Adipocyte (in vitro differentiated cells): ENCODE results near the gene AAK1.
A peak's percentile ranks its signal among the peaks of the same experiment; 100 is the strongest.
"Not testable (repeated sequence)": the region's sequence is repeated elsewhere in the genome, so short reads cannot be mapped to it uniquely, and the experiment has no call there.

Experiments used
- DNase-seq: peaks from one replicate; pipeline ENCODE4 v3.0.0-alpha.2; 2015; ENCODE audit warnings: low read depth
- H3K27me3 ChIP-seq: replicated peaks from 2 replicates; pipeline ENCODE4 v1.7.0; 2013; ENCODE audit warnings: mild to moderate bottlenecking, low read length, moderate library complexity; ENCODE audit not compliant: control insufficient read depth, insufficient read depth
- H3K36me3 ChIP-seq: 2 replicates; pipeline ENCODE4 v1.7.0; 2013; ENCODE audit warnings: low read length, mild to moderate bottlenecking, moderate library complexity; ENCODE audit not compliant: control insufficient read depth, insufficient read depth, severe bottlenecking
- H3K4me1 ChIP-seq: 2 replicates; pipeline ENCODE4 v1.7.0; 2013; ENCODE audit warnings: mild to moderate bottlenecking, low read length, moderate library complexity; ENCODE audit not compliant: control insufficient read depth, insufficient read depth
- H3K4me3 ChIP-seq: 2 replicates; pipeline ENCODE4 v1.7.0; 2013; ENCODE audit warnings: mild to moderate bottlenecking, low read length, moderate library complexity
- H3K9ac ChIP-seq: 2 replicates; pipeline ENCODE4 v1.7.0; 2013; ENCODE audit warnings: mild to moderate bottlenecking, low read length, moderate library complexity
- H3K9me3 ChIP-seq: 2 replicates; pipeline ENCODE4 v1.7.0; 2013; ENCODE audit warnings: mild to moderate bottlenecking, low read length, moderate library complexity; ENCODE audit not compliant: control insufficient read depth

The AAK1 gene

GRCh38 chr2:69580486-69580885 lies 63.1 kb downstream of the AAK1 start:
- DNase-seq = no peak
- no peak overlapping the region for H3K4me3 ChIP-seq
- H3K27me3 ChIP-seq = no peaks in the 10 kb centered on the region
- no peak overlapping the region for H3K9ac ChIP-seq
- peaks cover 28% of the 10 kb centered on the region for H3K4me1 ChIP-seq
- no peaks in the 10 kb centered on the region for H3K9me3 ChIP-seq
- no peaks in the 10 kb centered on the region for H3K36me3 ChIP-seq

GRCh38 chr2:69579536-69579935 lies 64.0 kb downstream of the AAK1 start:
- Histone ChIP-seq H3K4me1 (peaks cover 28% of the 10 kb centered on the region), H3K9ac (no peak overlapping the region), H3K9me3 (no peaks in the 10 kb centered on the region), H3K4me3 (no peak overlapping the region), H3K27me3 (no peaks in the 10 kb centered on the region), H3K36me3 (no peaks in the 10 kb centered on the region)
- DNase-seq = no peak

GRCh38 chr2:69578198-69578540 lies 65.4 kb downstream of the AAK1 start:
- H3K9me3 ChIP-seq = no peaks in the 10 kb centered on the region
- H3K36me3 ChIP-seq = no peaks in the 10 kb centered on the region
- no peaks in the 10 kb centered on the region for H3K27me3 ChIP-seq
- H3K4me3 ChIP-seq = no peak overlapping the region
- H3K4me1 ChIP-seq = peaks cover 28% of the 10 kb centered on the region
- no peak for DNase-seq
- no peak overlapping the region for H3K9ac ChIP-seq

- H3K9me3 ChIP-seq = no peaks in the 10 kb centered on the region
- no peaks in the 10 kb centered on the region for H3K27me3 ChIP-seq
- no peak overlapping the region for H3K9ac ChIP-seq
- no peak for DNase-seq
- H3K4me1 ChIP-seq = peaks cover 26% of the 10 kb centered on the region
- no peak overlapping the region for H3K4me3 ChIP-seq
- no peaks in the 10 kb centered on the region for H3K36me3 ChIP-seq
Observed at GRCh38 chr2:69577467-69578197, 65.9 kb downstream of the AAK1 start.

DNA sequence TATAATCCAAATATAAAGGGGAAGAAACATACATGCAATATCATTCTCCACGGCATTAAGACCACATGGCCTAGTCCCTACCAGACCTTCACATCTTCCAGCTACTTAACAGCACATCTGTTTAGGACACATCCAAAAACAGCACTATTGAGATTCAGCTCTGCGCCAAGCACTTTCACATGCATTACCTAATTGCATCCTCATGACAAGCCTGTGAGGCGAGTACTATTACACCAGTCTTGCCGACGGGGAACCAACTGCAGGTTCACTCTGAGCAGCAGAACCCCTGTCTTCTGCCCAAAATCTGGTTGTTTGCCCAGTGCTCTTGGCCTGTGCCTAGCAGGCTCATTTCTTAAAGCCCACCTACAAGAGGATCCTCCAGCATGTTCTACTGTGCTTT lies 66.7 kb downstream of the AAK1 start:
- Histone ChIP-seq H3K36me3 (no peaks in the 10 kb centered on the region), H3K9ac (no peak overlapping the region), H3K27me3 (no peaks in the 10 kb centered on the region), H3K4me1 (peaks cover 20% of the 10 kb centered on the region), H3K9me3 (no peaks in the 10 kb centered on the region), H3K4me3 (no peak overlapping the region)
- no peak for DNase-seq

DNA sequence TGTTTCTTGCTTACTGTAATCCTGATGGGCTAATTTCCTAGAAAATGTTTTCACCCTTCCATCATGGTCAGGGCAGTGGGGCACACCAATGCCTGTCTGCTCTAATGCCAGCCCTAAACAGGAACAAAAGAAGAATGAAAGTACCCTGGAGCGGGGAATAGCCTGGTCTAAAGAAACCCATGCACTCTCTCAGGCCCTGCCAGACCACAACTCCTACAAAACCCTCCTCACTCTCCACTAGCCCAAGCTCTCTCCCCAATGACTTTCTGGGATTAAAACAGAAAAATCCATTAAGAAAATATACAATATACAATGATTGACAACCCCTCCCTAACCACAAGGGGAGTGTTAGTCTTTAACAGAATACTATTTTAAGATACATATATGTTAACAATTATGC lies 67.6 kb downstream of the AAK1 start:
- peaks cover 17% of the 10 kb centered on the region for H3K4me1 ChIP-seq
- H3K9ac ChIP-seq = no peak overlapping the region
- no peaks in the 10 kb centered on the region for H3K9me3 ChIP-seq
- H3K36me3 ChIP-seq = no peaks in the 10 kb centered on the region
- no peak for DNase-seq
- no peak overlapping the region for H3K4me3 ChIP-seq
- no peaks in the 10 kb centered on the region for H3K27me3 ChIP-seq

DNA sequence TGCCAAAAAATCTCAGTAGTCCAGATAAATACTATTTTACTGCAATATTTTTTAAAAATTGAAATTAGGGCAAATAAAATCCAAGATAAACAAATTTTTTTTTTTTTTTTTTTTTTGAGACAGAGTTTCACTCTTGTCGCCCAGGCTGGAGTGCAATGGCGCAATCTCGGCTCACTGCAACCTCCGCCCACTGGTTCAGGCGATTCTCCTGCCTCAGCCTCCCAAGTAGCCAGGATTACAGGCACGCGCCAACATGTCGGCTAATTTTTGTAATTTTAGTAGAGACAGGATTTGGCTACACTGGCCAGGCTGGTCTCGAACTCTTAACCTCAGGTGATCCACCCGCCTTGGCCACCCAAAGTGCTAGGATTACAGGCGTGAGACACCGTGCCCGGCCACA lies 68.2 kb downstream of the AAK1 start:
- not testable (repeated sequence) for H3K36me3 ChIP-seq, H3K27me3 ChIP-seq, H3K4me3 ChIP-seq, DNase-seq, H3K9me3 ChIP-seq, H3K9ac ChIP-seq
- H3K4me1 ChIP-seq = peaks cover 17% of the 10 kb centered on the region

GRCh38 chr2:69572641-69573040 lies 70.9 kb downstream of the AAK1 start:
- Histone ChIP-seq H3K9ac (peak overlapping the region; percentile 18), H3K4me1 (peaks cover 17% of the 10 kb centered on the region), H3K4me3 (no peak overlapping the region), H3K9me3 (no peaks in the 10 kb centered on the region), H3K36me3 (no peaks in the 10 kb centered on the region), H3K27me3 (no peaks in the 10 kb centered on the region)
- peak; percentile 54 for DNase-seq

GRCh38 chr2:69571189-69571588 lies 72.3 kb downstream of the AAK1 start:
- no peaks in the 10 kb centered on the region for H3K36me3 ChIP-seq
- H3K4me3 ChIP-seq = no peak overlapping the region
- DNase-seq = no peak
- no peaks in the 10 kb centered on the region for H3K9me3 ChIP-seq
- H3K4me1 ChIP-seq = peaks cover 18% of the 10 kb centered on the region
- no peaks in the 10 kb centered on the region for H3K27me3 ChIP-seq
- H3K9ac ChIP-seq = no peak overlapping the region

DNA sequence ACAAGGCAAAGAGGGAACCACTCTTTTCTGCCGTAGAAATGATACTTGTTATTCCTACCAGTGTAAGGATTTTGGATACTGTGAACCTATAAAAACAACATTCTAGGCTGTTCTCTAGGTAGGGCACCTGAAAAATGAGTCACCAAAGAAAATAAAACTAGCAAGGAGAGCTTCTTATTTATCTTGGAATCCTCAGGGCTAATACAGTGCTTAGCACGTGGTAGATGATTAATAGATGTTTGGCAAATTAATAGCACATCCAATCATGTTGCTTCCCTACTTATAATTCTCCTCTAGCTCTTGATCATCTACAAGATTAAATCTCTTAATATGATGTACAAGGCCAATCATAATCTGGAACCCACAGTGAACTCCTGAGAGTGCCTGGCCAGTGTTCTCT lies 73.1 kb downstream of the AAK1 start:
- no peak for DNase-seq
- Histone ChIP-seq H3K27me3 (no peaks in the 10 kb centered on the region), H3K36me3 (no peaks in the 10 kb centered on the region), H3K4me3 (no peak overlapping the region), H3K9me3 (no peaks in the 10 kb centered on the region), H3K9ac (no peak overlapping the region), H3K4me1 (peaks cover 25% of the 10 kb centered on the region)

DNA sequence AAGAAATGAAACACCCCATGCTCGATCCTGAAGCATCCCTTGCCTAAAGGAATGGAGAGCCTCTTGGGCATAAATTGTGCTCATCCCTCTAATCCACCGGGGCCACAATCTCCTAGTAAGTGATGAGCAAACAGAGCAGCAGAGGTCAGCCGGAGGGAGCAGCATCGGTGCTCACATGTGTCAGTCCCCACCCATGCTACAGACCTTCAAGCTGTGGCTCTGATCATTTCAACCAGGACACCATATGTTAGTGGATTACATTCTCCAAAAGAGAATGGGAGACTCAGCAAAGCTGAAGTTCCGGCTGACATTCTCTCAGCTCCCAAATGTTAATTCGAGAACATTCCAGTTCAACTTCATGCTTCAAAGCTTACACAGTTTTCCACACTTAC lies 75.6 kb downstream of the AAK1 start:
- DNase-seq = no peak
- Histone ChIP-seq H3K36me3 (no peaks in the 10 kb centered on the region), H3K4me1 (peaks cover 26% of the 10 kb centered on the region), H3K4me3 (no peak overlapping the region), H3K27me3 (no peaks in the 10 kb centered on the region), H3K9ac (no peak overlapping the region), H3K9me3 (no peaks in the 10 kb centered on the region)
